ENCODE measurements around the gene GALNT11.

Gene GALNT11

DNA sequence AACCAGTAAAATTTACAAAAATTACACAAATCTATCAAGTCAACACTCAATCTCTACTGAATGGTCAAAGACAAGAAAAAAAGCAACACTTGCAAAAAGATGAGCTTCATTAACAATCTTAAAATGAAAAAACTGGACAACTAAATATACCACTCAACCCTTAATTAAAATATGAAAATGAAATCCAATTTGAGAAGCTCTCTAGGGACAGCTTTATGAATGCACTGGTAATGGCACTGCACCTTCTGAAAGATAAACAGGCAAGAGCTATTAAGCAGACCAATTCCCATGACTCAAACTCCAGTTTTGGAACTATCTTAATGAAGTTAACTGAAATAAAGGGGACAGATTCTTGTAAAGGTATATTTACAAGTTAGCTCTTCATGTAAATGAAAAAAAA, 135.7 kb downstream of the GALNT11 start:
- DNase-seq (ENCODE audit: low spot score) = no peak
- H3K27ac ChIP-seq = no peak overlapping the region
- H3K4me3 ChIP-seq = no peak overlapping the region
- TF ChIP-seq, protein P1, sequence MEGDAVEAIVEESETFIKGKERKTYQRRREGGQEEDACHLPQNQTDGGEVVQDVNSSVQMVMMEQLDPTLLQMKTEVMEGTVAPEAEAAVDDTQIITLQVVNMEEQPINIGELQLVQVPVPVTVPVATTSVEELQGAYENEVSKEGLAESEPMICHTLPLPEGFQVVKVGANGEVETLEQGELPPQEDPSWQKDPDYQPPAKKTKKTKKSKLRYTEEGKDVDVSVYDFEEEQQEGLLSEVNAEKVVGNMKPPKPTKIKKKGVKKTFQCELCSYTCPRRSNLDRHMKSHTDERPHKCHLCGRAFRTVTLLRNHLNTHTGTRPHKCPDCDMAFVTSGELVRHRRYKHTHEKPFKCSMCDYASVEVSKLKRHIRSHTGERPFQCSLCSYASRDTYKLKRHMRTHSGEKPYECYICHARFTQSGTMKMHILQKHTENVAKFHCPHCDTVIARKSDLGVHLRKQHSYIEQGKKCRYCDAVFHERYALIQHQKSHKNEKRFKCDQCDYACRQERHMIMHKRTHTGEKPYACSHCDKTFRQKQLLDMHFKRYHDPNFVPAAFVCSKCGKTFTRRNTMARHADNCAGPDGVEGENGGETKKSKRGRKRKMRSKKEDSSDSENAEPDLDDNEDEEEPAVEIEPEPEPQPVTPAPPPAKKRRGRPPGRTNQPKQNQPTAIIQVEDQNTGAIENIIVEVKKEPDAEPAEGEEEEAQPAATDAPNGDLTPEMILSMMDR (IDR thresholded peaks at IDR 0.05) = no peak

DNA sequence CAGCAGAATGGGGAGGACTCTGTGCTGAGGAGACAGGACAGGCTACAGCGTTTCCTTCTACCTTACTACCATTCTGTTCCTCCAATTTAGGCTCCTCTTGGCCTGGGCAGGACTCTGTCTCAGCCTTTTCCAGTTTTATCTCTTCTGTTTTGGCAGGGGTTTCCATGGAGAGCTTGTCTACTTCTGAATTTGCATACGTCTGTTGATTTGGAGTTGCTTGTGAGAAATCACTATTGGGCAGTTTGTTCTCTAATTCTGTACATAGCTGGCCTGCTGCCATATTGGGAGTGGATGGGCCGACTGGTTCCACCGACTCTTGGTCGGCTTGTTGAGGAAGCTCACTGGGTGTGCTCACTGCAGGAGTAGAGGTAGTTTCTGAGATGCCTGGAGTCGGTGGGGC, 136.8 kb downstream of the GALNT11 start:
- Histone ChIP-seq H3K27ac (no peak overlapping the region), H3K4me3 (no peak overlapping the region)
- TF ChIP-seq, protein P1 (IDR thresholded peaks at IDR 0.05) = no peak
- DNase-seq (ENCODE audit: low spot score) = no peak
